Trophoblast cell (in vitro differentiated cells and primary cell): ENCODE data around the gene PANK4.

ENCODE experiments used
- DNase-seq, 2 donors: peaks; one replicate each; pipeline ENCODE4 v3.0.0-alpha.2; 2016
- H2AFZ ChIP-seq: 2 replicates; pipeline ENCODE4 v1.6.1; 2013; ENCODE audit warnings: low read length, moderate library complexity, mild to moderate bottlenecking; ENCODE audit not compliant: insufficient read depth, poor library complexity
- H2AK5ac ChIP-seq: 2 replicates; pipeline ENCODE4 v1.6.1; 2013; ENCODE audit warnings: mild to moderate bottlenecking, low read length
- H2BK120ac ChIP-seq: 2 replicates; pipeline ENCODE4 v1.6.1; 2013; ENCODE audit warnings: low read length, mild to moderate bottlenecking, moderate library complexity; ENCODE audit not compliant: insufficient read depth, poor library complexity
- H2BK12ac ChIP-seq: 2 replicates; pipeline ENCODE4 v1.6.1; 2013; ENCODE audit warnings: mild to moderate bottlenecking, low read length, moderate library complexity
- H2BK5ac ChIP-seq: 2 replicates; pipeline ENCODE4 v1.6.1; 2013; ENCODE audit warnings: low read length, low read depth, moderate library complexity, mild to moderate bottlenecking; ENCODE audit not compliant: poor library complexity
- H3K14ac ChIP-seq: 2 replicates; pipeline ENCODE4 v1.6.1; 2013; ENCODE audit warnings: mild to moderate bottlenecking, low read length
- H3K18ac ChIP-seq: 2 replicates; pipeline ENCODE4 v1.6.1; 2013; ENCODE audit warnings: mild to moderate bottlenecking, low read length
- H3K23ac ChIP-seq: 2 replicates; pipeline ENCODE4 v1.6.1; 2013; ENCODE audit warnings: low read length
- H3K27ac ChIP-seq: 2 replicates; pipeline ENCODE4 v1.5.1; 2013; ENCODE audit warnings: low read depth, mild to moderate bottlenecking, inconsistent platforms, low read length, moderate library complexity
- H3K27me3 ChIP-seq: 2 replicates; pipeline ENCODE4 v1.6.1; 2013; ENCODE audit warnings: inconsistent platforms, mild to moderate bottlenecking, low read length, moderate library complexity; ENCODE audit not compliant: insufficient read depth
- H3K36me3 ChIP-seq, 2 experiments: 1 replicate in 1 of 2; 2 replicates in 1 of 2; pipeline ENCODE4 v1.6.1; 2013; ENCODE audit warnings: low read length in 2 of 2, mild to moderate bottlenecking in 2 of 2, moderate library complexity in 1 of 2; ENCODE audit not compliant: insufficient read depth in 2 of 2, control insufficient read depth in 1 of 2
- H3K4ac ChIP-seq: 2 replicates; pipeline ENCODE4 v1.6.1; 2013; ENCODE audit warnings: low read depth, mild to moderate bottlenecking, low read length, moderate library complexity
- H3K4me1 ChIP-seq, 2 experiments: 1 replicate in 1 of 2; 2 replicates in 1 of 2; pipeline ENCODE4 v1.6.1; 2013; ENCODE audit warnings: low read length in 2 of 2, mild to moderate bottlenecking in 2 of 2, moderate library complexity in 1 of 2; ENCODE audit not compliant: insufficient read depth in 2 of 2, control insufficient read depth in 1 of 2
- H3K4me2 ChIP-seq: 2 replicates; pipeline ENCODE4 v1.6.1; 2013; ENCODE audit warnings: inconsistent platforms, mild to moderate bottlenecking, low read length, moderate library complexity
- H3K4me3 ChIP-seq: 2 replicates; pipeline ENCODE4 v1.5.1; 2013; ENCODE audit warnings: mild to moderate bottlenecking, low read depth, low read length, inconsistent platforms
- H3K79me1 ChIP-seq: one replicate; pipeline ENCODE4 v1.6.1; 2013; ENCODE audit warnings: low read length
- H3K79me2 ChIP-seq: 2 replicates; pipeline ENCODE4 v1.6.1; 2013; ENCODE audit warnings: low read length, mild to moderate bottlenecking; ENCODE audit not compliant: control insufficient read depth, insufficient read depth, poor library complexity
- H3K9ac ChIP-seq: 2 replicates; pipeline ENCODE4 v1.6.1; 2013; ENCODE audit warnings: mild to moderate bottlenecking, low read length
- H3K9me3 ChIP-seq: 2 replicates; pipeline ENCODE4 v1.6.1; 2013; ENCODE audit warnings: low read depth, mild to moderate bottlenecking, control low read depth, inconsistent platforms, low read length; ENCODE audit not compliant: insufficient read depth
- H4K12ac ChIP-seq: 2 replicates; pipeline ENCODE4 v1.6.1; 2013; ENCODE audit warnings: low read depth, mild to moderate bottlenecking, low read length, moderate library complexity
- H4K8ac ChIP-seq: 2 replicates; pipeline ENCODE4 v1.6.1; 2013; ENCODE audit warnings: low read depth, mild to moderate bottlenecking, low read length, moderate library complexity
- H4K91ac ChIP-seq: one replicate; pipeline ENCODE4 v1.6.1; 2013; ENCODE audit warnings: low read depth, mild to moderate bottlenecking, low read length, moderate library complexity
- WGBS: extraction: QIAGEN DNeasy Blood & Tissue Kit; methylation state at CpG from one replicate; pipeline ENCODE4 v1.1.7; 2013; ENCODE audit warnings: missing lambda C conversion rate; ENCODE audit not compliant: insufficient read length, insufficient coverage; ENCODE audit errors: extremely low coverage; 5-methylcytosine and 5-hydroxymethylcytosine counted together

The PANK4 gene

DNA sequence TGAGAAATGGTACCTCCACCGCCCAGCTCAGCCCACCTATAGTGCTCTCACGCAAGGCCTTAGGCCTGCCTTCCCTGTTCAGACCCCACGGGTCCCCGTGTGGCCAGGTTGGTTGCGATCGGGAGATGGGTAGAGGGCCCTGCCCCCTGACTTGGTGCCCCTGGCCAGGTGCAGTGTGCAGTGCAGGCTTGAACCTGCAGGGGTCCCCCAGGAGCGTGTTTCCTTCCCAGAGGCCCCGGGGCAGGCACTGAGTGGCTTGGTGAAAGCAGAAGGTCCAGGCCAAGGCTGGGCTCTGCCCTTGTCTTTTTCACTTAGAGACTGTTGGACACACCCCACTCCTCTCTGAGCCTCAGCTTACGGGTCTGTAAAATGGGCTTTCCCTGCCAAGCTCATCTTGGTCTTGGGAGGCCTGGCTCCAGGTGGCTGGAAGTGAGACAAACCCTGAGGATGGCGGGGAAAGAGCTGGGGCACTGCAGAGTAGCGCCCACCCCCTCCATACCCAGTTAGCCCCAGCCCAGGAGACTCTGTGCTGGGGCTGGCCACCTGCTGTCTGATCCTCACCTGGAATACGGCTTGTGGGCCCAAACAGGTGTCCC lies 13.0 kb upstream of the PANK4 start:
- Histone ChIP-seq H3K9me3 (no peaks in the 10 kb centered on the region), H3K27ac (no peak overlapping the region), H3K79me2 (no peaks in the 10 kb centered on the region), H2AFZ (no peak overlapping the region), H2AK5ac (no peak overlapping the region), H3K4me1 (peaks cover 9 to 10% of the 10 kb centered on the region in 2 experiments), H4K91ac (no peak overlapping the region), H3K4ac (no peak overlapping the region), H3K23ac (no peak overlapping the region), H3K79me1 (no peaks in the 10 kb centered on the region), H3K18ac (no peak overlapping the region), H3K36me3 (no peaks in the 10 kb centered on the region), H2BK5ac (no peak overlapping the region), H3K14ac (no peak overlapping the region), H4K12ac (no peak overlapping the region), H3K4me3 (no peak overlapping the region), H3K9ac (no peak overlapping the region), H4K8ac (no peak overlapping the region), H3K27me3 (peaks cover 4% of the 10 kb centered on the region), H2BK12ac (no peak overlapping the region), H2BK120ac (no peak overlapping the region), H3K4me2 (no peak overlapping the region)
- peak in 1 of 2 donors; percentile 17 for DNase-seq
- no CpG with 5 or more reads among the region's 12 CpGs for WGBS

DNA sequence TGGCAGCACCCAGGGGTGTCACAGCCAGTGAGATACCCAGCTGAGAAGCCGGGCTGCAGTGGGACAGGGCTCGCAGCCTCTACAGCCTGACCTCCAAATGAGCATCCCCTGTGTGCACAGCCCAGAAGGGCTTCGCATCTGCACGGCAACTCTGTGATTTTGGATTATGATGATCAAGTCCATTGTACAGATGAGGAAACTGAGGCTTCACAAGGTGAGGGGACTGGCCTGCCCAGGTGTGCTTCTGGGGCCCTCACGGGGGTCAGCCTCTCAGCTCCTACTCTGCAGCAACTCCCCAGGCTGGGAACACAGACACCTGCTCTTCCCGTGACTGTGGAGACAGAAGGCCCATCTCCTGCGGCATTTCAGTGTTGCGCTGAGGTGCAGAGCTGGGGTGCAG lies 12.5 kb upstream of the PANK4 start:
- Histone ChIP-seq H3K18ac (no peak overlapping the region), H3K4me1 (peaks cover 11 to 12% of the 10 kb centered on the region in 2 experiments), H3K23ac (no peak overlapping the region), H3K36me3 (no peaks in the 10 kb centered on the region), H2AK5ac (no peak overlapping the region), H3K14ac (no peak overlapping the region), H2BK12ac (no peak overlapping the region), H3K79me2 (no peaks in the 10 kb centered on the region), H3K27me3 (peaks cover 4% of the 10 kb centered on the region), H4K8ac (no peak overlapping the region), H3K4me3 (no peak overlapping the region), H4K91ac (no peak overlapping the region), H2BK120ac (no peak overlapping the region), H3K4ac (no peak overlapping the region), H2BK5ac (no peak overlapping the region), H2AFZ (no peak overlapping the region), H3K27ac (no peak overlapping the region), H3K9ac (no peak overlapping the region), H4K12ac (no peak overlapping the region), H3K79me1 (peaks cover 2% of the 10 kb centered on the region), H3K9me3 (no peaks in the 10 kb centered on the region), H3K4me2 (no peak overlapping the region)
- WGBS: no CpG with 5 or more reads among the region's 8 CpGs
- no peak for DNase-seq

DNA sequence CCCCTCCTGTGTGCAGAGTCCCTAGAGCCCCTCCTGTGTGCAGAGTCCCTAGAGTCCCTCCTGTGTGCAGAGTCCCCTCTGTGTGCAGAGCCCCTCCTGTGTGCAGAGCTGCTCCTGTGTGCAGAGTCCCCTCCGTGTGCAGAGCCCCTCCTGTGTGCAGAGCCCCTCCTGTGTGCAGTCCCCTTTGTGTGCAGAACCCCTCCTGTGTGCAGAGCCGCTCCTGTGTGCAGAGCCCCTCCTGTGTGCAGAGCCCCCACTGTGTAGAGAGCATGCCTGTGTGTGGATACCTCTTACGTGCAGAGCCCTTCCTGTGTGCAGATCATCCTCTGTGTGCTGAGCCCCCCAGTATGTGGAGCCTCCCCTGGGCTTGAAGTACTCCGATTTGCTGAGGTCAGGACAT lies 12.0 kb upstream of the PANK4 start:
- Histone ChIP-seq H2BK5ac (no peak overlapping the region), H2AK5ac (no peak overlapping the region), H2BK12ac (no peak overlapping the region), H3K9me3 (no peaks in the 10 kb centered on the region), H3K4me3 (no peak overlapping the region), H3K36me3 (no peaks in the 10 kb centered on the region), H3K23ac (no peak overlapping the region), H3K27me3 (peaks cover 4% of the 10 kb centered on the region), H3K79me2 (no peaks in the 10 kb centered on the region), H3K4ac (no peak overlapping the region), H3K27ac (no peak overlapping the region), H3K18ac (no peak overlapping the region), H2BK120ac (no peak overlapping the region), H4K8ac (no peak overlapping the region), H3K9ac (no peak overlapping the region), H3K14ac (no peak overlapping the region), H3K79me1 (peaks cover 4% of the 10 kb centered on the region), H4K91ac (no peak overlapping the region), H2AFZ (no peak overlapping the region), H3K4me1 (peaks cover 11 to 12% of the 10 kb centered on the region in 2 experiments), H4K12ac (no peak overlapping the region), H3K4me2 (no peak overlapping the region)
- WGBS: no CpG with 5 or more reads among the region's 4 CpGs
- DNase-seq: no peak

DNA sequence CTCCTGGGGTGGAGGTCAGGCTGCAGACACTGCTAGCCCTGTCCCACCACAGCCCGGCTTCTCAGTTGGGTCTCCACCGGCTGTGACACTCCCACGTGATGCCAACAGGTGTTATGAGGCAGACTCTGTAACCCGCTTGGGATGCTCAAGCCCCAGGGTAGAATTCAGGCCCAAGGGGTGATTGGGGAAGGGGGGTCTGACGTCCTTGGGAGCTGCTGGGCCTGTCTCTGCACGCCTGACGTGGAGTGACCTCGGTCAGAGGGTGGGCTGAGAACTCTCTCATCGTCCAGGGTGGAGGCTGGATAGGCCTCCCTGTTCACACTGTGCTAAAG lies 11.4 kb upstream of the PANK4 start:
- Histone ChIP-seq H3K4me1 (peaks cover 13% of the 10 kb centered on the region in 2 experiments), H4K8ac (no peak overlapping the region), H4K91ac (no peak overlapping the region), H3K79me1 (peaks cover 4% of the 10 kb centered on the region), H3K14ac (no peak overlapping the region), H3K27ac (no peak overlapping the region), H2BK120ac (no peak overlapping the region), H4K12ac (no peak overlapping the region), H3K9ac (no peak overlapping the region), H2AFZ (no peak overlapping the region), H3K9me3 (no peaks in the 10 kb centered on the region), H3K4me3 (no peak overlapping the region), H3K18ac (no peak overlapping the region), H2BK5ac (no peak overlapping the region), H2BK12ac (no peak overlapping the region), H3K23ac (no peak overlapping the region), H2AK5ac (no peak overlapping the region), H3K36me3 (no peaks in the 10 kb centered on the region), H3K4me2 (no peak overlapping the region), H3K27me3 (peaks cover 4% of the 10 kb centered on the region), H3K4ac (no peak overlapping the region), H3K79me2 (no peaks in the 10 kb centered on the region)
- DNase-seq: no peak
- WGBS: no CpG with 5 or more reads among the region's 9 CpGs
